DOHH2 (cell line): ENCODE measurements around the gene HMCN2.

Source experiments
- H3F3A ChIP-seq: fragments of 200-600 bp; sonication (generic), shearing (Covaris generic); 2 replicates; pipeline ENCODE4 v1.6.0; 2016; ENCODE audit warnings: antibody characterized with exemption, mild to moderate bottlenecking; ENCODE audit not compliant: control insufficient read depth, insufficient read depth
- H3K27ac ChIP-seq: fragments of 200-600 bp; sonication (generic); 2 replicates; pipeline ENCODE4 v1.5.1; 2014; ENCODE audit warnings: low read depth, mild to moderate bottlenecking, low read length, moderate library complexity
- H3K27me3 ChIP-seq: fragments of 200-600 bp; sonication (generic); 2 replicates; pipeline ENCODE4 v1.6.1; 2014; ENCODE audit warnings: mild to moderate bottlenecking, low read length, mixed read lengths; ENCODE audit not compliant: control insufficient read depth
- H3K36me3 ChIP-seq: fragments of 200-600 bp; sonication (generic); 2 replicates; pipeline ENCODE4 v1.6.1; 2014; ENCODE audit warnings: mild to moderate bottlenecking, low read length, moderate library complexity, mixed read lengths; ENCODE audit not compliant: control insufficient read depth
- H3K4me1 ChIP-seq: fragments of 200-600 bp; sonication (generic); 2 replicates; pipeline ENCODE4 v1.6.1; 2014; ENCODE audit warnings: mild to moderate bottlenecking, low read length, mixed read lengths; ENCODE audit not compliant: control insufficient read depth
- H3K4me2 ChIP-seq: fragments of 200-600 bp; sonication (generic); 2 replicates; pipeline ENCODE4 v1.6.0; 2014; ENCODE audit warnings: mild to moderate bottlenecking, low read length, moderate library complexity
- H3K4me3 ChIP-seq: fragments of 200-600 bp; sonication (generic); 2 replicates; pipeline ENCODE4 v1.5.1; 2014; ENCODE audit warnings: mild to moderate bottlenecking, low read length, mixed read lengths
- H3K79me2 ChIP-seq: fragments of 200-600 bp; sonication (generic); 2 replicates; pipeline ENCODE4 v1.6.1; 2014; ENCODE audit warnings: mild to moderate bottlenecking, low read length, mixed read lengths; ENCODE audit not compliant: control insufficient read depth
- H3K9me2 ChIP-seq: fragments of 200-600 bp; sonication (generic); replicated peaks from 2 replicates; pipeline ENCODE4 v1.6.1; 2014; ENCODE audit warnings: mild to moderate bottlenecking, low read length, mixed read lengths; ENCODE audit not compliant: control insufficient read depth
- H3K9me3 ChIP-seq: fragments of 200-600 bp; sonication (generic); 2 replicates; pipeline ENCODE4 v1.6.1; 2014; ENCODE audit warnings: antibody characterized with exemption, low read length, mixed read lengths; ENCODE audit not compliant: control insufficient read depth, insufficient read depth
- H4K20me1 ChIP-seq: fragments of 200-600 bp; sonication (generic); 2 replicates; pipeline ENCODE4 v1.6.0; 2014; ENCODE audit warnings: low read depth, mild to moderate bottlenecking, antibody characterized with exemption, low read length, moderate library complexity; ENCODE audit not compliant: control insufficient read depth, insufficient read depth
- EZH2phosphoT487 ChIP-seq: fragments of 200-600 bp; sonication (generic); IDR thresholded peaks from 2 replicates; pipeline ENCODE4 v1.6.1; 2017; ENCODE audit warnings: borderline replicate concordance, mild to moderate bottlenecking, antibody characterized with exemption, low read length, moderate library complexity, mixed read lengths
- TF ChIP-seq, protein P1 (sequence below): fragments of 200-600 bp; sonication (generic); IDR thresholded peaks from one replicate; pipeline ENCODE4 v1.5.1; 2014; ENCODE audit warnings: antibody characterized with exemption, mild to moderate bottlenecking, low read depth, low read length; ENCODE audit not compliant: poor library complexity, severe bottlenecking

HMCN2 gene

DNA sequence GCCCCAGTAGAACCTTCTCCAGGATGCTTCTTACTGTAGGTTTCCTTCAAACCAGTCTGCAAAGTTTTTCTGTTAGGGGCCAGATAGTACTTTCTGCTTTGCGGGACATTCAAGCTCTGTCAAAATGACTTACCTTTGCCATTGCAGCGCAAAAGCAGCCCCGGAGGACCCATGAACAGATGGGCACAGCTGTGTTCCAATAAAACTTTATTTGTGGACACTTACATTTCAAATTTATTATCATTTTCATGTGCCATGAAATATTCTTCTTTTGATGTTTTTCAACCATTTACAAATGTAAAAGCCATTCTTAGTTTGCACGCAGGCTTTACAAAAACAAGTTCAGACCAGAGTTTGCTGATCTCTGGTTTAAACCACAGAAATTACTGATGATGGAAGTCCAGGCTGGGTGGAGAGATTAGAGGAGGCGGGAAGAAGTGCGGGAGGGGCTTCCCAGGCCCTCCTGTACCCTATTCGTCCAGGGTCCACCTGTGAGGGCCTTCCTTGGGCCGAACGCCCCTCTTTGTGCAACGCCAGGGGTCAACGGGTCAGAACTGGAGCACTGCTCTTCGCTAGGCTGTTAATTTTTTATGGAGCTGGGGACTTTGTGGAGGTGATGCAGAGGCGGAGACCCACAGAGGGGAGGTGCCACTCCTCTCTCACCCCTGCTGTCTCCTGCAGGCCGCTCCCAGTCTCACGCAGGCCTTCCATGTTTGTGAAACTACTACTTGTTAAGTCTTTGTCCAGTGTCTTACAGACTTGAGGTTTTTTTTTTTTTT lies 171.6 kb downstream of the HMCN2 start:
- H3K4me1 ChIP-seq = no peaks in the 10 kb centered on the region
- peaks cover 8% of the 10 kb centered on the region; the same call in 1 of the 2 replicates for H3K9me3 ChIP-seq
- H3K4me3 ChIP-seq = no peak overlapping the region
- H3K27ac ChIP-seq = no peak overlapping the region
- no peaks in the 10 kb centered on the region for H3F3A ChIP-seq
- no peaks in the 10 kb centered on the region for H3K9me2 ChIP-seq
- no peaks in the 10 kb centered on the region for H4K20me1 ChIP-seq
- no peak for TF ChIP-seq EZH2phosphoT487
- TF ChIP-seq, protein P1, sequence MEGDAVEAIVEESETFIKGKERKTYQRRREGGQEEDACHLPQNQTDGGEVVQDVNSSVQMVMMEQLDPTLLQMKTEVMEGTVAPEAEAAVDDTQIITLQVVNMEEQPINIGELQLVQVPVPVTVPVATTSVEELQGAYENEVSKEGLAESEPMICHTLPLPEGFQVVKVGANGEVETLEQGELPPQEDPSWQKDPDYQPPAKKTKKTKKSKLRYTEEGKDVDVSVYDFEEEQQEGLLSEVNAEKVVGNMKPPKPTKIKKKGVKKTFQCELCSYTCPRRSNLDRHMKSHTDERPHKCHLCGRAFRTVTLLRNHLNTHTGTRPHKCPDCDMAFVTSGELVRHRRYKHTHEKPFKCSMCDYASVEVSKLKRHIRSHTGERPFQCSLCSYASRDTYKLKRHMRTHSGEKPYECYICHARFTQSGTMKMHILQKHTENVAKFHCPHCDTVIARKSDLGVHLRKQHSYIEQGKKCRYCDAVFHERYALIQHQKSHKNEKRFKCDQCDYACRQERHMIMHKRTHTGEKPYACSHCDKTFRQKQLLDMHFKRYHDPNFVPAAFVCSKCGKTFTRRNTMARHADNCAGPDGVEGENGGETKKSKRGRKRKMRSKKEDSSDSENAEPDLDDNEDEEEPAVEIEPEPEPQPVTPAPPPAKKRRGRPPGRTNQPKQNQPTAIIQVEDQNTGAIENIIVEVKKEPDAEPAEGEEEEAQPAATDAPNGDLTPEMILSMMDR = no peak
- H3K27me3 ChIP-seq = no peaks in the 10 kb centered on the region
- no peaks in the 10 kb centered on the region for H3K36me3 ChIP-seq
- H3K79me2 ChIP-seq = no peaks in the 10 kb centered on the region
- H3K4me2 ChIP-seq = no peak overlapping the region

DNA sequence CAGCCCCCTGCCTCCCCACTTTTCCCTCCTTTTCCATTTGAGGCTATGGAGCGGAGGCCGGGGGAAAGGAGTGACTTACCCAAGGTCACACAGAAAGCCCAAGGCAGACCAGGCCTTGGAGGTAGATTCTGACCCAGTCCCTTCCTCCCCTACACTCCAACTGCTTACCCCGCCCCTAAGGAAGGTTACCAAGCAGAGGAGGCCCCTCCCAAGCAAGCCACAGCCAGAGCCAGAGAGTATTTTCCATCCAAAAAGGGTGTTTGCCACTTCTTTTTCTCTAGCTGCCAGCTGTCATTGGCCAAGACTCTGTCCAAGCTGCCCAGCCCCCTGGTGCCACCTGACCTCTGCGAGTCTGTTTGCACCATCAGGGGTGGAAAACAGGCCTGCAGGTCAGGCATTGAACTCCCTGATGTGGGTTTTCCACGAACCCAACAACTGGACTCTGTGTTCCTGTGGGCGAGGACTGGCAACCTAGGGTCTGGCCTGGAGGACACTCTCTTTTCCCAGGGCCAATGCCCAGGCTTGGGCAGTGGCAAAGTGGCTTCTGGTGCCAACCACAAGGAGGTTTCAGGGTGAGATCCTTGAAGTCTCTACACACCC lies 172.9 kb downstream of the HMCN2 start:
- Histone ChIP-seq H3K4me3 (no peak overlapping the region), H3K9me2 (no peaks in the 10 kb centered on the region), H3K79me2 (no peaks in the 10 kb centered on the region), H3K27me3 (no peaks in the 10 kb centered on the region), H3K36me3 (no peaks in the 10 kb centered on the region), H3K4me2 (no peak overlapping the region), H3F3A (no peaks in the 10 kb centered on the region), H3K4me1 (no peaks in the 10 kb centered on the region), H3K27ac (no peak overlapping the region), H3K9me3 (peaks cover 8% of the 10 kb centered on the region; the same call in 1 of the 2 replicates), H4K20me1 (no peaks in the 10 kb centered on the region)
- TF ChIP-seq, protein P1 = no peak
- no peak for TF ChIP-seq EZH2phosphoT487

DNA sequence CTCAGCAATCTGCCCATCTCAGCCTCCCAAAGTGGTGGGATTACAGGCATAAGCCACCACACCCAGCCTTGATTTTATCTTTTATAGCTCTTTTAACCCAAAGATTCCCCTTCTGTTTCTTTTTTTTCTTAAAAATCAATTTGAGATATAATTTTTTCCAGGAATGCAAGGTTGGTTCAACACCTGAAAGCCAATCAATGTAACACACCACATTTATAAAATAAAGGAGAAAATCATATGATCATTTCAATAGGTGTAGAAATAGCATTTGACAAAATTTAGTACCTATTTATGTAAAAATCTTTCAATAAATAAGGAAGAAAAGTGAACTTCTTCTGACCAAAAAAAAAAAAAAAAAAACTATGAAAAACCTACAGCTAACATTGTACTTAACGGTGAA lies 175.5 kb downstream of the HMCN2 start:
- Histone ChIP-seq H4K20me1 (no peaks in the 10 kb centered on the region), H3K4me3 (no peak overlapping the region), H3F3A (no peaks in the 10 kb centered on the region), H3K36me3 (no peaks in the 10 kb centered on the region), H3K27me3 (no peaks in the 10 kb centered on the region), H3K9me3 (peaks cover 8% of the 10 kb centered on the region; the same call in 1 of the 2 replicates), H3K27ac (no peak overlapping the region), H3K9me2 (no peaks in the 10 kb centered on the region), H3K4me2 (no peak overlapping the region), H3K4me1 (no peaks in the 10 kb centered on the region), H3K79me2 (no peaks in the 10 kb centered on the region)
- TF ChIP-seq EZH2phosphoT487 = no peak
- TF ChIP-seq, protein P1 = no peak
